ENCODE data around the gene ATP9B.

DNA sequence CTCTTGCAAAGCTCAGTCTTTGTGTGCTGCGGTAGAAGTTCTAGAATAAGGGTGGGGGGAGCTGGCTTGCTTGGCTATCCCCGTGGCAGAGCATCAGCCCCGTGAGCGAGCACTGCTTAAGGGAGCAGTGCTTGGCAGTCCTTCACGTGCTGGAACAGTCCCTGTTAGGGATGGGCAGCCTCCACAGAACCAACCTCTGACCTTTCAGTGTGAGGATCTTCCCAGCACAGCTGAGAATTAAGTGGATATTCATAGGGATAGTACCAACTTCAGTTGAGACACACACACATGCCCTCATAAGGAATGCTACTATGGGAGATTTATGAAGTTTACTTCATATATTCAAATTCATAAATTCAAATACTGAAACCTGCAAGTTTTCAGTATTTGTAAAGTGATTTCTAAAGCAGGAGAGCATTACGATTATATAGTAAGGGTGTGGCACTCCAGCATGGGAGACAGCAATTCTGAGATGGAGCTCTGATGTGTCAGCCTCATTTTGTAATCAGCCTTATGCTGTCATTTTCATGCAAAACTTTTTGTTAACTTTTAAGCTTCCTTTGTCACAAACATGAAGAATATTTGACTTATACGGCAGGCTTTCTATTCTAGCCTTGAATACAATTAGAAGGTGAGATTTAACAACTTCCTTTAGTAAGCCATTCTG lies 39.5 kb downstream of the ATP9B start:
- TF ChIP-seq, protein P1, sequence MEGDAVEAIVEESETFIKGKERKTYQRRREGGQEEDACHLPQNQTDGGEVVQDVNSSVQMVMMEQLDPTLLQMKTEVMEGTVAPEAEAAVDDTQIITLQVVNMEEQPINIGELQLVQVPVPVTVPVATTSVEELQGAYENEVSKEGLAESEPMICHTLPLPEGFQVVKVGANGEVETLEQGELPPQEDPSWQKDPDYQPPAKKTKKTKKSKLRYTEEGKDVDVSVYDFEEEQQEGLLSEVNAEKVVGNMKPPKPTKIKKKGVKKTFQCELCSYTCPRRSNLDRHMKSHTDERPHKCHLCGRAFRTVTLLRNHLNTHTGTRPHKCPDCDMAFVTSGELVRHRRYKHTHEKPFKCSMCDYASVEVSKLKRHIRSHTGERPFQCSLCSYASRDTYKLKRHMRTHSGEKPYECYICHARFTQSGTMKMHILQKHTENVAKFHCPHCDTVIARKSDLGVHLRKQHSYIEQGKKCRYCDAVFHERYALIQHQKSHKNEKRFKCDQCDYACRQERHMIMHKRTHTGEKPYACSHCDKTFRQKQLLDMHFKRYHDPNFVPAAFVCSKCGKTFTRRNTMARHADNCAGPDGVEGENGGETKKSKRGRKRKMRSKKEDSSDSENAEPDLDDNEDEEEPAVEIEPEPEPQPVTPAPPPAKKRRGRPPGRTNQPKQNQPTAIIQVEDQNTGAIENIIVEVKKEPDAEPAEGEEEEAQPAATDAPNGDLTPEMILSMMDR (conservative IDR thresholded peaks at IDR 0.05): no peak
- no peak for TF ChIP-seq EZH2 (IDR thresholded peaks at IDR 0.05; ENCODE audit: low read depth)

Measured in PC-9 (cell line).